IPS-18a (cell line): ENCODE results near the gene RNF222.
A peak's percentile ranks its signal among the peaks of the same experiment; 100 is the strongest.
"Not testable (repeated sequence)": the region's sequence is repeated elsewhere in the genome, so short reads cannot be mapped to it uniquely, and the experiment has no call there.

Experiments
- H3K27ac ChIP-seq: one replicate; pipeline ENCODE4 v1.5.1; 2013; ENCODE audit warnings: low read length
- H3K27me3 ChIP-seq: one replicate; pipeline ENCODE4 v1.6.1; 2013; ENCODE audit warnings: mild to moderate bottlenecking, low read length; ENCODE audit not compliant: control insufficient read depth, insufficient read depth
- H3K36me3 ChIP-seq: one replicate; pipeline ENCODE4 v1.6.1; 2013; ENCODE audit warnings: low read depth, low read length; ENCODE audit not compliant: control insufficient read depth
- H3K4me1 ChIP-seq: one replicate; pipeline ENCODE4 v1.6.1; 2013; ENCODE audit warnings: low read depth, low read length; ENCODE audit not compliant: control insufficient read depth
- H3K4me3 ChIP-seq: one replicate; pipeline ENCODE4 v1.5.1; 2013; ENCODE audit warnings: low read length
- H3K9ac ChIP-seq: one replicate; pipeline ENCODE4 v1.6.1; 2013; ENCODE audit warnings: mild to moderate bottlenecking, low read length, moderate library complexity
- H3K9me3 ChIP-seq: one replicate; pipeline ENCODE4 v1.6.1; 2013; ENCODE audit warnings: low read depth, low read length; ENCODE audit not compliant: control insufficient read depth

The RNF222 gene

DNA sequence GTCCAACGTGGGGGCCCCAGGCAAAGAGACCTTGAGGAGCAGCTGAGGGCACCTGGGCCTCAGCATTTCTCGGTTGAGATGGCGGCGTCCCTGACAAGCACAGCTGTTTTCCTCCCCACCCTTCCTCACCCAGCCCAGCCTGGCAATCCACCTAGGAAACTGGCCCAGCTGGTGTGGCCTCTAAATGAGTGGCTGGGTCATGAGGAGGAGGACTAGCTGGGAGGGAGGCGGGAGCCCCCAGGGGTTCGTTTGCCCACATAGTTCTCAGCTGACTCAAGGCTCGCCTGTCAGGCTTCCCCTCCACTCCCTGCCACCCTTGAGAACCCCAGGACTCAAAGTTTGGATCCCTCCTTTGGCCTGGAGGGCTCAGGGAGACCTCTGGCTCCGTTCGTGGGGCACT lies 5.9 kb downstream of the RNF222 start:
- H3K4me3 ChIP-seq = no peak overlapping the region
- no peaks in the 10 kb centered on the region for H3K36me3 ChIP-seq
- H3K4me1 ChIP-seq = no peaks in the 10 kb centered on the region
- no peaks in the 10 kb centered on the region for H3K9me3 ChIP-seq
- H3K27me3 ChIP-seq = peaks cover 8% of the 10 kb centered on the region
- H3K9ac ChIP-seq = no peak overlapping the region
- no peak overlapping the region for H3K27ac ChIP-seq

DNA sequence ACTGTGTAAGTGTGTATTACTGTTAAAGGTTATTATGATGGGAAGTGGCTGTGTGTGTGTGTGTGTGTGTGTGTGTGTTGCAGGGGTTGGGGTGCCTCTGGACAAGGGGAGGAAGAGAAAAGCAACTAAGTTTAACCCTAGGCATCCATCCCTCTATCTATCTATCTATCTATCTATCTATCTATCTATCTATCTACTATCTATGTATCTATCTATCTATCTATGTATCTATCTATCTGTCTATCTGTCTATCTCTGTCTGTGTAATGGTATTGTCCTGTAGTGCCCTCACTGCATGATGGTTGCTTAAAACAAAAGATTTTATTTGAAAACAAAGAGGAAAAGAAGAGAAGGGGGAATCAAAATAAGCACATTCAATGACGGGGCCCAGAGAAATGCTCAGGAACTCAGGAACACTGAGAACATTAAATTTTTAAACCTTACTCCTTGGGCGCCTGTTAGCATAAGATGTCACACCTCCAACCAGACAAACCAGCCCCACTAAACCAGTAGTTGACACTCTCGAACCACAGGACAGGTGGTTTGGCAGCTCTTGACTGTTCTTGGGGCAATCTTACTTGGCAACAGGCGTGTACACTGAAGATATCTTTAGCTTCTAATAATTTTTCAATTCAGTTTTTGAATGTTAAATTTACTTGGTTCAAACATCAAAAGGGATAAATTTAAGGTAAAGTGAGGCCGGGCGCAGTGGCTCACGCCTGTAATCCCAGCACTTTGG lies 9.5 kb downstream of the RNF222 start:
- Histone ChIP-seq H3K4me3 (no peak overlapping the region), H3K4me1 (no peaks in the 10 kb centered on the region), H3K27ac (no peak overlapping the region), H3K27me3 (no peaks in the 10 kb centered on the region), H3K9ac (no peak overlapping the region), H3K36me3 (no peaks in the 10 kb centered on the region), H3K9me3 (no peaks in the 10 kb centered on the region)

DNA sequence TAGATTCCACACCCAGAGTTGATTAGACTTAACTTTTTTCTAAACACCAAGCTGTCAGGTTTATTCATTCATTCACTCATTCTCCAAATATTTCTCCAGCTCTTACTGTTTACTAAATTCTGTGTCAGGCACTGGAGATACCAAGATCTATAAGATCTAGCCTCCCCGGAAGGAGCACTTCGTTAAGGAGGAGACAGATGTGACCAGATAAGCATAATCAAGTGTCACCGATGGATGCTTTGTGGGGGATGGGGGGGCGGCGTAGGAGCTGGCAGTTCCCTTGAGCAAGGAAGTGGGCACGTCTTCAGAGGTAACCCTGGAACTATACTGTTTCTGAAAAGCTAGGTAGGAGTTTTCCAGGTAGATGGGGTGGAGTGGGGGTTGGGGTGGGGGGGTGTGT lies 10.8 kb downstream of the RNF222 start:
- Histone ChIP-seq H3K36me3 (peaks cover 4% of the 10 kb centered on the region), H3K27me3 (no peaks in the 10 kb centered on the region), H3K4me3 (no peak overlapping the region), H3K27ac (no peak overlapping the region), H3K9ac (no peak overlapping the region), H3K4me1 (no peaks in the 10 kb centered on the region), H3K9me3 (no peaks in the 10 kb centered on the region)

DNA sequence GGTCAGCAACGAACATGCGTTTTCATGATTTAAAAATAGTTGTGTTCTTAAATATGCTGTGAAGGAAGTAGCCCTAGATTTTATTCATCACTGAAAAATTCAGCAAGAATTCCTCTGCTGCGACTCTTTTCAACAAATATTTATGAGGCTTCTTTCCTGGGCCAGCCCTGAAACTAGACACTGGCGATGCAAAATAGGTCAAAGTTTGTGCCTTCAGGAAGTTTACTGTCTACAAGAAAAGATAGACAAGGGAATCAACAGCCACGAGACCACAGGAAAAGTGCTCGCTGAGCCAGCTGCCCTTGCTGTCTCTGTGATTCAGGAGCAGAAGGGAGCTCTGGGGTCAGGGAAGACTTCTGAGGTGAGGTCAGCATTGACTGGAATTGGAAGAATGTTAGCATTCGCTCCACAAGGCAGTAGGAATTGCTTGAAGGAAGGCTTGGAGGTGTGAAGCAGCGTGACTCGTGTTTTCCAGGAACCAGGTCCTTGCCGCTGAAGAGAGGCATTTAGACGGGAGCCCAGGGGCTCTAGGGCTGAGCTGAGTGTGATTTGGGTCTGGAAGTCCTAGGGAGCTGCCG lies 12.7 kb downstream of the RNF222 start:
- peaks cover 22% of the 10 kb centered on the region for H3K36me3 ChIP-seq
- no peaks in the 10 kb centered on the region for H3K9me3 ChIP-seq
- H3K4me3 ChIP-seq = no peak overlapping the region
- H3K4me1 ChIP-seq = peaks cover 4% of the 10 kb centered on the region
- no peak overlapping the region for H3K27ac ChIP-seq
- no peaks in the 10 kb centered on the region for H3K27me3 ChIP-seq
- no peak overlapping the region for H3K9ac ChIP-seq

DNA sequence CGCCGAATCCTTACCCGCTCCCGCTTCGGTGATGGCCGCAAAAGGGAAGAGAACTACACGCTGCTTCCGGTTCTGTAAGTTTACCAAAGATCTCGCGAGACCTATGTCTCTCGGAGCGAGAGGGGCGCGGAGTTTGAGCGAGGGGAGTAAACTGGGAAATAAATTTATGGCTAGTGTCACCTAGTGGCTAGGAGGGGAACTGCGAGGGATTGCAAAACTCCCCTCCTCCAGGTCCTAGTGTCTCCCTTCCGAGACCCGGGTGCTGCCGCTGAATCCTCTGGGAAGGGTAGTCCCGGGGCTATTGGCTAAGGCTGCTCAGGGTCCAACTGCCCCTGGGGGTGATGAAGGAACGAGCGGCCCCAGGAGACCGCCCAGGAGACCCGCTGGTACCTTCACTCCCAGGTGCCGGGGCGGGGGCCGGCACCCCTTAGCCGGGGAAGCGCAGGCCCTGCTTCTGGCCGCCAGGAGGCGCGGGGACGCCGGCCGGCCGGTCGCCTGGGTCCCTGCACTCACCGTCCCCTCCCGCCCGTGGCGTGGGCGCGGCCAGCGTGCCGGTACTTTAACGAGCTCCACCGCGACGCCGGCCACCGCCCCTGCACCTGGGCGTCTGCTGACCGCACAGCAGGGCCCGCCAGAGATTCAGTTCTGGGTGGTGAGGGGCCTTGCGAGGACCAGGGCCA lies 14.3 kb downstream of the RNF222 start, which contains the start of gene RPL26:
TSS of gene RPL26 (minus strand) at position 51 of the 680 bp plus-strand sequence. CDS start 883 bp downstream, outside the sequence.
- H3K4me1 ChIP-seq = peaks cover 4% of the 10 kb centered on the region

DNA sequence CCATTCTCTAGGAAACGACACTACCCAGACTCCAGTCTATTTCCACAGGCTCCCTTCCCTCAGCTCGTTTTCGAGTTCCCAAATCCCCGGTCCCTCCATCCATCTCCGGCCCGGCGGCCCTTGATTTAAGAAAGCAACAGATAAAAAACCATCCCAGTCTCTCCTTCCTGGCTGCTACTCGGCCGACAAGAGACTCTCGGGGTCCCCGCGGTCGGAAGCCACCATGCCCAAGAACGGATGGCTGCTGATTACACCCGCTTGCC lies 14.8 kb downstream of the RNF222 start:
- peak overlapping the region; percentile 81 for H3K4me3 ChIP-seq
- H3K27ac ChIP-seq = peak overlapping the region; percentile 84
- H3K27me3 ChIP-seq = no peaks in the 10 kb centered on the region
- peaks cover 4% of the 10 kb centered on the region for H3K4me1 ChIP-seq
- peak overlapping the region; percentile 98 for H3K9ac ChIP-seq
- H3K9me3 ChIP-seq = no peaks in the 10 kb centered on the region
- peaks cover 42% of the 10 kb centered on the region for H3K36me3 ChIP-seq

More for the DNA sequence above, 14.3 kb downstream of the RNF222 start, which contains the start of gene RPL26:
- H3K36me3 ChIP-seq = peaks cover 38% of the 10 kb centered on the region
- peak within 1 kb of the TSS; percentile 84 for H3K27ac ChIP-seq
- H3K9me3 ChIP-seq = no peaks in the 10 kb centered on the region
- H3K9ac ChIP-seq = peak within 1 kb of the TSS; percentile 98
- peak within 1 kb of the TSS; percentile 81 for H3K4me3 ChIP-seq
- no peaks in the 10 kb centered on the region for H3K27me3 ChIP-seq

GRCh38 chr17:8382052-8382879 lies 15.4 kb downstream of the RNF222 start:
- Histone ChIP-seq H3K4me1 (peaks cover 4% of the 10 kb centered on the region), H3K36me3 (peaks cover 47% of the 10 kb centered on the region), H3K9me3 (no peaks in the 10 kb centered on the region), H3K4me3 (peak overlapping the region; percentile 81), H3K9ac (peak overlapping the region; percentile 98), H3K27me3 (no peaks in the 10 kb centered on the region), H3K27ac (peak overlapping the region; percentile 84)

DNA sequence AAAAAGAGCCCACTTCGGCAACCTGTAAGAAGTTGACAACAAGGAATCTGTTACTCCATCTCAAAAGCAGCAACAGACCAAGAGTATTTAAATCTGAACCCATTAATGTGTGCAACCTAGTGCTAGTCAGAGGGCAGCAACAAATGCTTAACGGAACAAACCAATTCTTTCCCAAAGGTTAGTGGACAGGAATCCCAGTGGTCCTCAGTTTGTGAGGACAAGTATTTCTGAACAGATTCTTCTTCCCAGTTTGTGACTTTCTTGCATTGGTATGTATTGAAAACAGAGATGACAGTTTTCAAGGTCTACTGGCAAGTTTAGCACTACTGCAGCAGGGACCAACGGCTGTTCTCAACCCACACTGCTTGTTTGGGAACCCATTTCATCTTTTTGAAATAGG lies 17.6 kb downstream of the RNF222 start:
- Histone ChIP-seq H3K9ac (no peak overlapping the region), H3K27me3 (no peaks in the 10 kb centered on the region), H3K9me3 (no peaks in the 10 kb centered on the region), H3K27ac (no peak overlapping the region), H3K4me1 (peaks cover 13% of the 10 kb centered on the region), H3K36me3 (peaks cover 52% of the 10 kb centered on the region), H3K4me3 (no peak overlapping the region)

GRCh38 chr17:8378117-8378516 lies 19.5 kb downstream of the RNF222 start:
- not testable (repeated sequence) for H3K27ac ChIP-seq, H3K4me3 ChIP-seq, H3K27me3 ChIP-seq, H3K9ac ChIP-seq, H3K9me3 ChIP-seq
- peaks cover 52% of the 10 kb centered on the region for H3K36me3 ChIP-seq
- H3K4me1 ChIP-seq = peaks cover 13% of the 10 kb centered on the region

DNA sequence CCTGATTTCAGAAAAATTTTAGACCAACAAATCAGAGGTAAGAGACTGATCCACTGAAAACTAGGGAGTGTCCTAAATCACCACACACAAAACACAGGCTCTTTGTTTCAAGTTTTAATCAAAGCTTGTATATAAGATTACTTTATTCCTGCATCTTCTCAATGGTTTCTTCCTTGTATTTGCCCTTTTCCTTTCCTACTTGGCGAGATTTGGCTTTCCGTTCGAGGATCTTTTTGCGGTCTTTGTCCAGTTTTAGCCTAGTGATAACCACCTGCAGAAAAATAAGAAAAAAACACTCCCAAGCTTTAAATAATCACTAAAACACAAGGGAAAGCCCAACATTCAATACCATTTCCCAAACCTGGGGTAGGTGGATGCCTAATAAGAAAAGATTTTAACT lies 20.2 kb downstream of the RNF222 start:
- Histone ChIP-seq H3K4me3 (no peak overlapping the region), H3K27ac (no peak overlapping the region)

More for the DNA sequence above, 20.2 kb downstream of the RNF222 start:
- Histone ChIP-seq H3K4me1 (peaks cover 13% of the 10 kb centered on the region), H3K9me3 (no peaks in the 10 kb centered on the region), H3K36me3 (peaks cover 52% of the 10 kb centered on the region), H3K9ac (no peak overlapping the region), H3K27me3 (no peaks in the 10 kb centered on the region)
